Neural cell (in vitro differentiated cells): Measurements from ENCODE around the gene USP49. TPM values are rescaled to one million over a fixed set of nuclear protein-coding genes. Genes with fewer than 3 reads are reported as not detected.

Experiments
- H2AFZ ChIP-seq: fragments of 200-600, 300-800 bp; sonication (generic), shearing (Covaris generic); 2 replicates; pipeline ENCODE4 v1.6.0; 2014; ENCODE audit warnings: low read depth, mild to moderate bottlenecking, antibody characterized with exemption, low read length, moderate library complexity
- H3F3A ChIP-seq: fragments of 200-600 bp; shearing (Covaris generic); 2 replicates; pipeline ENCODE4 v1.6.1; 2016; ENCODE audit warnings: mild to moderate bottlenecking, moderate library complexity, mixed read lengths, antibody characterized with exemption, low read length; ENCODE audit not compliant: insufficient read depth, poor library complexity, severe bottlenecking
- H3K27ac ChIP-seq: fragments of 200-600, 300-800 bp; sonication (generic), shearing (Covaris generic); 2 replicates; pipeline ENCODE4 v1.5.1; 2014; ENCODE audit warnings: mild to moderate bottlenecking, low read length, moderate library complexity
- H3K27me3 ChIP-seq: fragments of 300-800, 200-600 bp; sonication (generic), shearing (Covaris generic); 2 replicates; pipeline ENCODE4 v1.6.0; 2014; ENCODE audit warnings: mild to moderate bottlenecking, low read depth, low read length, moderate library complexity; ENCODE audit not compliant: insufficient read depth
- H3K36me3 ChIP-seq: fragments of 300-800, 200-600 bp; sonication (generic), shearing (Covaris generic); 2 replicates; pipeline ENCODE4 v1.5.1; 2014; ENCODE audit warnings: mild to moderate bottlenecking, antibody characterized with exemption, low read length, moderate library complexity; ENCODE audit not compliant: insufficient read depth
- H3K4me2 ChIP-seq: fragments of 300-800, 200-600 bp; sonication (generic), shearing (Covaris generic); 2 replicates; pipeline ENCODE4 v1.6.0; 2014; ENCODE audit warnings: mild to moderate bottlenecking, low read length
- H3K4me3 ChIP-seq: fragments of 300-800, 200-600 bp; sonication (generic), shearing (Covaris generic); 2 replicates; pipeline ENCODE4 v1.5.1; 2014; ENCODE audit warnings: mild to moderate bottlenecking, low read length, moderate library complexity
- H3K79me2 ChIP-seq: fragments of 200-600 bp; shearing (Covaris generic); replicated peaks from 2 replicates; pipeline ENCODE4 v1.6.0; 2014; ENCODE audit warnings: mild to moderate bottlenecking, low read length, moderate library complexity; ENCODE audit not compliant: insufficient read depth
- H3K9ac ChIP-seq: fragments of 300-800, 200-600 bp; sonication (generic), shearing (Covaris generic); 2 replicates; pipeline ENCODE4 v1.6.1; 2016; ENCODE audit warnings: mild to moderate bottlenecking, low read length, mixed read lengths
- H3K9me2 ChIP-seq: fragments of 200-600 bp; shearing (Covaris generic); 2 replicates; pipeline ENCODE4 v1.6.1; 2016; ENCODE audit warnings: mild to moderate bottlenecking, low read length, mixed read lengths; ENCODE audit not compliant: insufficient read depth
- H3K9me3 ChIP-seq: fragments of 200-600, 300-800 bp; sonication (generic), shearing (Covaris generic); 2 replicates; pipeline ENCODE4 v1.6.1; 2016; ENCODE audit warnings: mild to moderate bottlenecking, mixed run types, low read length, moderate library complexity, mixed read lengths
- H4K20me1 ChIP-seq: fragments of 200-600 bp; shearing (Covaris generic); 2 replicates; pipeline ENCODE4 v1.6.1; 2016; ENCODE audit warnings: mild to moderate bottlenecking, mixed run types; ENCODE audit not compliant: insufficient read depth
- EP300 ChIP-seq: fragments of 450-650 bp; conservative IDR thresholded peaks from 2 replicates; pipeline ENCODE4 v1.6.1; 2014; ENCODE audit warnings: antibody characterized with exemption, mild to moderate bottlenecking, moderate library complexity; ENCODE audit not compliant: poor library complexity, severe bottlenecking
- EZH2 ChIP-seq: fragments of 200-600, 300-800 bp; shearing (Covaris generic), sonication (generic); IDR thresholded peaks from 2 replicates; pipeline ENCODE4 v1.6.1; 2014; ENCODE audit warnings: antibody characterized with exemption, low read length, borderline replicate concordance, mild to moderate bottlenecking; ENCODE audit not compliant: insufficient read depth, poor library complexity, severe bottlenecking
- MXI1 ChIP-seq: fragments of 450-650 bp; conservative IDR thresholded peaks from 2 replicates; pipeline ENCODE4 v1.6.1; 2014; ENCODE audit warnings: antibody characterized with exemption, mild to moderate bottlenecking; ENCODE audit not compliant: poor library complexity, severe bottlenecking
- POLR2AphosphoS5 ChIP-seq: IDR thresholded peaks from 2 replicates; pipeline ENCODE4 v1.6.1; 2012
- RAD21 ChIP-seq: fragments of 450-650 bp; conservative IDR thresholded peaks from 2 replicates; pipeline ENCODE4 v1.6.1; 2014; ENCODE audit warnings: antibody characterized with exemption, mild to moderate bottlenecking, moderate library complexity
- SMC3 ChIP-seq: fragments of 450-650 bp; conservative IDR thresholded peaks from 2 replicates; pipeline ENCODE4 v1.6.1; 2014; ENCODE audit warnings: antibody characterized with exemption, mild to moderate bottlenecking, moderate library complexity; ENCODE audit not compliant: poor library complexity
- TAF1 ChIP-seq: IDR thresholded peaks from 2 replicates; pipeline ENCODE4 v1.6.1; 2012; ENCODE audit warnings: low read depth
- polyA plus RNA-seq: library from polyadenylated mRNA; depleted of rRNA; stranded (reverse); fragments of >200 nt; gene quantifications from 2 replicates; pipeline ENCODE4 v1.2.3, GENCODE V29; 2014
- TF ChIP-seq, protein P1 (sequence below): fragments of 450-650 bp; IDR thresholded peaks from 2 replicates; pipeline ENCODE4 v1.5.1; 2014; ENCODE audit warnings: antibody characterized with exemption, mild to moderate bottlenecking, moderate library complexity; ENCODE audit not compliant: poor library complexity, severe bottlenecking
- TF ChIP-seq, protein P2 (sequence below): IDR thresholded peaks from 2 replicates; pipeline ENCODE4 v1.6.1; 2012; ENCODE audit warnings: borderline replicate concordance

USP49 gene
- polyA plus RNA-seq, 1 donor from 2014 or later = 23.5 TPM

DNA sequence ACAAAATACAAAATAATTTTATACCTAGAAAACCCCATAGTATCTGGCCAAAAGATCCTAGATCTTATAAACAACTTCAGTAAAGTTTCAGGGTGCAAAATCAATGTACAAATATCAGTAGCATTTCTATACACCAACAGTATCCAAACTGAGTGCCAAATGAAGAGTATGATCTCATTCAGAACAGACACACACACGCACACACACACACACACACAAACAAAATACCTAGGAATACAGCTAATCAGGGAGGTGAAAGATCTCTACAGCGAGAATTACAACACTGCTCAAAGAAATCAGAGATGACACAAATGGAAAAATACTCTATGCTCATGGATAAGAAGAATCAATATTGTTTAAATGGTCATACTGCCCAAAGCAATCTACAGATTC is 58.5 kb downstream of the USP49 start:
- Histone ChIP-seq H3K9me2 (no peaks in the 10 kb centered on the region), H3K9me3 (no peaks in the 10 kb centered on the region), H2AFZ (no peak overlapping the region), H3F3A (no peaks in the 10 kb centered on the region), H3K36me3 (no peaks in the 10 kb centered on the region), H3K79me2 (peaks cover 10% of the 10 kb centered on the region), H3K27ac (no peak overlapping the region), H3K4me2 (no peak overlapping the region), H3K4me3 (no peak overlapping the region), H3K9ac (no peak overlapping the region), H3K27me3 (no peaks in the 10 kb centered on the region), H4K20me1 (no peaks in the 10 kb centered on the region)
- TF ChIP-seq, protein P1, sequence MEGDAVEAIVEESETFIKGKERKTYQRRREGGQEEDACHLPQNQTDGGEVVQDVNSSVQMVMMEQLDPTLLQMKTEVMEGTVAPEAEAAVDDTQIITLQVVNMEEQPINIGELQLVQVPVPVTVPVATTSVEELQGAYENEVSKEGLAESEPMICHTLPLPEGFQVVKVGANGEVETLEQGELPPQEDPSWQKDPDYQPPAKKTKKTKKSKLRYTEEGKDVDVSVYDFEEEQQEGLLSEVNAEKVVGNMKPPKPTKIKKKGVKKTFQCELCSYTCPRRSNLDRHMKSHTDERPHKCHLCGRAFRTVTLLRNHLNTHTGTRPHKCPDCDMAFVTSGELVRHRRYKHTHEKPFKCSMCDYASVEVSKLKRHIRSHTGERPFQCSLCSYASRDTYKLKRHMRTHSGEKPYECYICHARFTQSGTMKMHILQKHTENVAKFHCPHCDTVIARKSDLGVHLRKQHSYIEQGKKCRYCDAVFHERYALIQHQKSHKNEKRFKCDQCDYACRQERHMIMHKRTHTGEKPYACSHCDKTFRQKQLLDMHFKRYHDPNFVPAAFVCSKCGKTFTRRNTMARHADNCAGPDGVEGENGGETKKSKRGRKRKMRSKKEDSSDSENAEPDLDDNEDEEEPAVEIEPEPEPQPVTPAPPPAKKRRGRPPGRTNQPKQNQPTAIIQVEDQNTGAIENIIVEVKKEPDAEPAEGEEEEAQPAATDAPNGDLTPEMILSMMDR = no peak
- no peak for TF ChIP-seq EZH2

DNA sequence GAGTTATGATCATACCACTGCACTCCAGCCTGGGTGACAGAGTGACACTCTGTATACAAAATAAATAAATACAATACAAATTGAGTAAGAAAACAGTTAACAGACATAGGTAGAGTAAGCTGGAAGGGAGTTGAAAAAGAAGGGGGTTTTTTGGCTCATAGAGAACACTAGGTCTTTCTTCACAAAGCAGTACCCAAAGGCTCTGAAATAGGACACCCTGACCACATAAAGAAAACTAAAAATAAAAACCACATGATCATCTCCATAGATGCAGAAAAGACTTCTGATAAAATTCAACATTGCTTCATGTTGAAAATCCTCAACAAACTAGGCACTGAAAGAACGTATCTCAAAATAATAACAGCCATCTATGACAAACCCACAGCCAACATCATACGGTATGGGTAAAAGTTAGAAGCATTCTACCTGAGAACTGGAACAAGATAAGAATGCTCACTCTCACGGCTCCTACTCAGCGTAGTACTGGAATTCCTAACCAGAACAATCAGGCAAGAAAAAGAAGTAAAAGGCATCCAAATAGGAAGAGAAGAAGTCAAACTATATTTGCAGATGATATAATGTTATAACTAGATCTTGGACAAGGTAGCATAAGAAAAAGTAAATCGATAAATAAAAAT is 59.0 kb downstream of the USP49 start:
- Histone ChIP-seq H3F3A (no peaks in the 10 kb centered on the region), H3K79me2 (peaks cover 10% of the 10 kb centered on the region), H3K4me3 (no peak overlapping the region), H3K9me2 (no peaks in the 10 kb centered on the region), H2AFZ (no peak overlapping the region), H3K9ac (no peak overlapping the region), H3K4me2 (no peak overlapping the region), H3K27ac (no peak overlapping the region), H3K36me3 (no peaks in the 10 kb centered on the region), H3K9me3 (no peaks in the 10 kb centered on the region), H4K20me1 (no peaks in the 10 kb centered on the region), H3K27me3 (no peaks in the 10 kb centered on the region)
- TF ChIP-seq EP300 (no peak), RAD21 (no peak), SMC3 (no peak), POLR2AphosphoS5 (no peak), EZH2 (no peak), TAF1 (no peak), MXI1 (no peak)
- TF ChIP-seq, protein P2, sequence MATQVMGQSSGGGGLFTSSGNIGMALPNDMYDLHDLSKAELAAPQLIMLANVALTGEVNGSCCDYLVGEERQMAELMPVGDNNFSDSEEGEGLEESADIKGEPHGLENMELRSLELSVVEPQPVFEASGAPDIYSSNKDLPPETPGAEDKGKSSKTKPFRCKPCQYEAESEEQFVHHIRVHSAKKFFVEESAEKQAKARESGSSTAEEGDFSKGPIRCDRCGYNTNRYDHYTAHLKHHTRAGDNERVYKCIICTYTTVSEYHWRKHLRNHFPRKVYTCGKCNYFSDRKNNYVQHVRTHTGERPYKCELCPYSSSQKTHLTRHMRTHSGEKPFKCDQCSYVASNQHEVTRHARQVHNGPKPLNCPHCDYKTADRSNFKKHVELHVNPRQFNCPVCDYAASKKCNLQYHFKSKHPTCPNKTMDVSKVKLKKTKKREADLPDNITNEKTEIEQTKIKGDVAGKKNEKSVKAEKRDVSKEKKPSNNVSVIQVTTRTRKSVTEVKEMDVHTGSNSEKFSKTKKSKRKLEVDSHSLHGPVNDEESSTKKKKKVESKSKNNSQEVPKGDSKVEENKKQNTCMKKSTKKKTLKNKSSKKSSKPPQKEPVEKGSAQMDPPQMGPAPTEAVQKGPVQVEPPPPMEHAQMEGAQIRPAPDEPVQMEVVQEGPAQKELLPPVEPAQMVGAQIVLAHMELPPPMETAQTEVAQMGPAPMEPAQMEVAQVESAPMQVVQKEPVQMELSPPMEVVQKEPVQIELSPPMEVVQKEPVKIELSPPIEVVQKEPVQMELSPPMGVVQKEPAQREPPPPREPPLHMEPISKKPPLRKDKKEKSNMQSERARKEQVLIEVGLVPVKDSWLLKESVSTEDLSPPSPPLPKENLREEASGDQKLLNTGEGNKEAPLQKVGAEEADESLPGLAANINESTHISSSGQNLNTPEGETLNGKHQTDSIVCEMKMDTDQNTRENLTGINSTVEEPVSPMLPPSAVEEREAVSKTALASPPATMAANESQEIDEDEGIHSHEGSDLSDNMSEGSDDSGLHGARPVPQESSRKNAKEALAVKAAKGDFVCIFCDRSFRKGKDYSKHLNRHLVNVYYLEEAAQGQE = no peak
- TF ChIP-seq, protein P1 = no peak
